Pons (tissue), 1 donor: ENCODE data around the gene RUFY4.
"Not testable (repeated sequence)": the region's sequence is repeated elsewhere in the genome, so short reads cannot be mapped to it uniquely, and the experiment has no call there.

Source experiments
- DNase-seq: peaks from one replicate; pipeline ENCODE4 v3.0.0-alpha.2; 2016; ENCODE audit warnings: low spot score

Gene RUFY4

DNA sequence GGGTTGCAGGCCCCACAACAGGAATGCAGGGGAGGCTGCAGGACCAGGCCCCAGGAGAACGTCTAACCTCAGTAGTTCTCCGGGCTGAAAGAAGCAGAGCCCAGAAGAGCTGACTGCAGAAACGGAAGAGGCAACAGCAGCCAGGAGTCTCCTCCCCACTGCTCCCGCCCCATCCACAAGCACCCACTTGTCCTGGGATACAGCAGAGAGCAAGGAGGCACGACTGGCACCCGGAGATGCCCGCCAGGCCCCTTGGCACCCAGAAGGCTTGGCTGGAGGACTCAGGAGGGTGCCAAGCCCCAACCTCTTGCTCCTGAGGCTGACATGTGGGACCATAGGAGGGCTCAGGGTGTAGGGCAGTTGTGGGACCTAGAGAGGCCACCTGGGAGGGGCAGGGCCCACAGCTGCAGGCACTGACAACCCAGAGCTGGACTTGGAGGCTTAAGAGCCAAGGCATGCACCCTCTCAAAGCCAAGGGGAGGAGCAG lies 37.2 kb upstream of the RUFY4 start:
- no peak for DNase-seq

DNA sequence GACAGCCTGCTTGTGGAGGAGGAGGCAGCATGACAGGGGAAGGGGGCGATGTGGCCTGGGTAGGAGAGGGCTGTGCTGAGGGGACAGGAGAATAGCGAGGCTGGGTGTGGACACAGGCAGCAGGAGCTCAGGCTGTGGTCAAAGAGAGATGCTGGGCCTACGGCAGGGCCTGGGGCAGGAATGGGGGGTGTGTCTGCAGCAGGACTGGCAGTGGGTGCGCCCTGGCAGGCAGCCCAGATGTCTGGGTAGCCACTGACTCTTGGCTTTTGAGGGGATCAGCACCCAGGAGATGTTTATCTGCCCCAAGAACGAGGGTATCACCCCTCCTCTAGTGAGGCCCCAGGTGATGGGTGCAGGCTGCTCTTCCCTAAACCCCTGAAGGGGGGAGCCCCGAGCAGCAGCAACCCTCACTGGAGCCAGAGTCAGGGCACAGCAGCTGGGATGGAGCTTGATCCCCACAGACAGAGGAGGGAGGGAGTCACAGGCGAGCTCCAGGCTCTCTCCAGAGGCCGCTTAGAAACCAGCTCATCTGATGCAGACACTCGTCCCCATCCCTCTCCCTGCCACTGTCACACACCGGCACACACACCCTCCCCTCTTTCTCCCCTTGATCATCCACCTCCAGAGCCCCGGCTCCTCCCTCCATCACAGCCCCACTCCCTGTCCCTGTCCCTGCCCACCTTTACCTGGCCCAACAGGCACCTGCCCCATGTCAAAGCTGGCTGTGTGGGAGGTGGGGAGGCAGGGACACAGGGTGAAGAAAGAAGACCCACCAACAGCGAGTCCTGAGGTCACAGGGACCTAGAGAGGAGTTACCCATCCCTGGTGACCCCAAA lies 36.5 kb upstream of the RUFY4 start:
- no peak for DNase-seq

DNA sequence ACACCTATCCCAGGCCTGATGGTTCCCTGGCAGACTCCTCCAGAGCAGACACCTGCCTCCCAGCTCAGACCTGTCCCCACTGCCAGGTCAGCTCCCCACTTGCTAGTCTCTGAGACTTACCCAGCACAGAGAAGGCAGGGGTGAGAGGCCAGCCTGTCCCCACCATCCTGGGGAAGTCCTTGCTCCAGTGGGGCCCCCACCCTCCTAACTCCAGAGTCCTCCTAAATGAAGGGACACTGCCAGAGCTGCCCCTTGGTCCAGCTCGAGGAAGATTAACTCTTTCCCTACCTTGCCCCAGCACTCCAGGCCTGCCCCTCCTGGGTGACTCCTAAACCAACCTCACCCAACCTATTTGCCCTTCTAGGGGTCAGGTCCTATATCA lies 35.9 kb upstream of the RUFY4 start:
- no peak for DNase-seq

DNA sequence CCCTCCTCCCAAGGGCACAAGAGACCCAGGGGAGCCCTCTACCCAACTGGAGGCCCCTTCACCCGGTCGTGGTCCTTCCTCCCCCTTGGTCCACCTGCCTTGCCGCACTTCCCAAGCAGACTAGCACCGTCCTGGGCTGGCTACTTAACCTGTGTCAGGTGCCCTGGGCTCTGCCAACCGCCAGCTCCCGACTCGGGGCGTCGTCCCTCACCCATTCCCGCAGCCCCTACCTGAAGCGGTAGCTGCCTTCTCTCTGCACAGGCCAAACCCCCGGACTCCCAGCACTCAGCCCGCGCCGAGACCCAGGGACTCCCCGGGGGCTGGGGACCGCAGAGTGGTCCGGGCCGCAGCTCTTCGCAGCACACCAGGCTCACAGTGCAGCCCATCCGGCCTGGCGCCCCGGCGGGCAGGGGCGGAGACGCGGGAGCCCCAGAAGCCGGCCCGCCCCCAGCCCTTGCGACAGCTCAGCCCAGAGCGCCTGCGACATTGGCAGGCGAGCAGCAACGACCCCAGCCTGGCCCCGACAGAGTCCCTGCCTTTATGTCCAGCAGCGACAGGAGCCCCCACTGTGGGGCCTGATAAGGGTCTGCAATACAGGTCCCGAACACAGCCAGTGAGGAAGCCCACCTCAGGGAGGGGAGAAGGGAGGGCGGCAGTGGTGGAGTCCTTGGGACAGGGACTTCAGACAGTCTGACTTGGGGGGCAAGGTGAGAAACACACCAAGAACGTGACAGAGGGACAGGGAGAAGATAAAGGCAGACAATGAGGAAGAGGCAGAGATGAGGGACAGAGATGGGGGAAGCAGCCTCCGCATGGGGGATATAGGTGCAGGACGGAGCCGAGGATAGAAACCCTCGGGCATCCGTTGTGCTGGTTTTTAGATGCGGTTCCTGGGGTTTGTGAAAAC lies 35.2 kb upstream of the RUFY4 start:
- DNase-seq, result no peak

DNA sequence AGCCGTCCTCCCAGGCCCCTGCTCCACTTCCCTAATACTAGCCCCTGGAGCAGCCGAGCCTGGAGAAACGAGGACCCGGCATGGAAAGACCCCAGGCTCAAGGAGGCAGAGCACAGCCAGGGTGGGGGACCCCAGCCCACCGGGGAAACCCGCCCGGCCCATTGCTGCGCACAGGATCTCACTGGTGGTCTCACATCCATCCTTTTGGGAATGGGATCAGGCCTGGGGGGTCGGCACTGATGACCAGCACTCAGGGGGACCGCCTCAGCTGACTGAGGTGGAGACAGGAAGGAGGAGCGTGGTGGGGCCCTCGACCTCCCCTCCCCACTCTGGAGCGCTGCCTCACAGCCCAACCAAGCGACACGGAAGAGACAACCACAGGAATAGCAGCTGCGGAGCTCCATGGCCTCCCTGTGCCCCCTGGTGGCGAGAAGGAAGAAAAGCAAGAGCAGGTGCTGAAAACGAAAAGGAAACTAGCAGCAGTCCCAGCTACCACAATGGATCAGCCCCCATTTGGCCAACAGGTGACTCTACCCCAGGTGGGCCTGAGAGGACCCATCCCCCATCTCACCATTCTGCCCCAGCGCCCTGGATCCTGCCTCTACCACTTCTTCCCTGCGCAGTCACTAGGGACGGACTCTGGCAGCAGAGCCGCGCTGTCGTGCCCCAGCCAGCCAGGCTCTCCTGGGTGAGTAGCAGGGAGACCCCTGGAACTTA lies 34.4 kb upstream of the RUFY4 start:
- peak; percentile 65 for DNase-seq

DNA sequence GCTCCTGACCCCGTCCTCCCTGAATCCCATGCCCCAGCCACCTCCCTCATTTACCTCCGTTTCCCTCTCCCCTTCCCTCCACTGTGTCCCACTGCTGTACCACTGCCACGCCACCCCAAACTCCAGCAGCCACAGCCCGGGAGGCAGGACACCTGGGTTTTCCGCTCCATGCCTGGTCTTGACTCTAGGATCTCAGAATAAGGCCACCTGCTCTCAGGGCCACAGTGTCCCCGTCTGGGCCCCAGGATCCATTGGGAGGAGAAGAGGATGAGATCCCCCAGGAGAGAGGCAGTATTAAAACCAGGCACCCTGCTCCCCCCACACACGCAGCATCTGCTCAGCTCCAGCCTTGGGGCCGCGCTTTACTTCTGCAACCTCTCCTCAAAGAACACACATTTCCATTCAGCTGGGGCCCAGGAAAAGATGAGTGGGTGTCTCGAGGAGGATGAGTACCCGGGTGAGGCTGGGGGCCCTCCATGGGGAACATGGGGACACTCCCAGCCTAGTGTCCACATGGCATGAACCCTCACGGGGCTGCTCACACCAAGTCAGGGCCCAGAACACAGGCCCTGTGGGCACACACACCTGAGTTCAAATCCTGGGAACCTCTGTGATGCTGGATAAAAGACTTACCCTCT lies 33.5 kb upstream of the RUFY4 start:
- DNase-seq, result no peak

DNA sequence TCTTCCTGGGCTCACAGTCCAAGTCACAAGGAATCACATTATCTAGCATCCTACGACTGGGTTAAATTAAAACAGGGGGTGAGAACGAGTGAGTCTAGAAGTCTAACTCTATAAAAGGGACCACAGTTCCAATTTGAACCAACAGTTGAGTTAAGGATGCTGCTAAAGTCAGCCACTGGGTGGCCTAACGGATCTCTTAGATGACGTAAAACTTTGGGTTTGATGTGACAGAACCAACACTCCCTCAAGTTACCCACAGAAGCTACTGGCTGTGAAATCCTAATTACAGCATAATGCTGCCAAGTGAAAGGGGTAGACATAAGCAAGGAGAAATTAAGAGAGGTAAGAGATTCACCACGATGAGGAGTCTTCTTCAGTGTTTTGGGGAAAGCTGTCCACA lies 32.7 kb upstream of the RUFY4 start:
- DNase-seq, result no peak

DNA sequence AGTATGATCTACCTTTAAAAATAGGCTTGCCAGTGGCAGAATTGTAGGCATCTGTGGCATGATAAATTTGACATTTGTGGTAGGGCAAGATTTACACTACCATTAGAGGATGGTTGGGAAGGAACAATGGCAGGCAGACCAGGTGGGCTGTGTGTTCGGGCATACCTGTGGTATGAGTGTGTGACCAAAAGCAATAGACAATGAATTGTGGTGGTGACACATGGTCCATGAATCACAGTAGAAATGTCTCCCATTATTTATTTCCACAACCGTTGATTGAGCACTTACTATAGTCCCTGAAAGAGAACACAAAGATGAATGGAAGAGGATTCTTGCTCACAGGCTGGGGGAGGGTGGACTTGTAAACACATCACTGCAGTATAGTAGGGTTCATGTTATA lies 29.9 kb upstream of the RUFY4 start:
- DNase-seq, result no peak

DNA sequence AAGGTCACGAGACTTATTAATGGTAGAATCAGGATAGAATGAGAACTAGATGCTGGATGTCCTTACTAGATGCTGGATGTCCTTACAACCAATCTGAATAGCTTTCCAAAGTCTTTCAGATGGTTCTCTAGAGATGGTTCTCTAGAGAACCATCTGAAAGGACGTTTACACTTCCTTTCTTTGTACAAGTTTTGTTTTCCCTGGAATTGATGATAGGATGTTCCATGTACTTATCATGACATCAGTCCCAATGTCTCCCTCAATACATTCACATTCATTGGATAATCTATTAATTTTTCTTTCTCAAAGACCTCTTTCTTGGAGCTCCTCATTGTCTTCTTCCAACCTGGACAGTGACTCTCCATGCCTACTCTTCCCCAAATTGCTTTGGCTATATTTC lies 28.2 kb upstream of the RUFY4 start:
- DNase-seq, result no peak

DNA sequence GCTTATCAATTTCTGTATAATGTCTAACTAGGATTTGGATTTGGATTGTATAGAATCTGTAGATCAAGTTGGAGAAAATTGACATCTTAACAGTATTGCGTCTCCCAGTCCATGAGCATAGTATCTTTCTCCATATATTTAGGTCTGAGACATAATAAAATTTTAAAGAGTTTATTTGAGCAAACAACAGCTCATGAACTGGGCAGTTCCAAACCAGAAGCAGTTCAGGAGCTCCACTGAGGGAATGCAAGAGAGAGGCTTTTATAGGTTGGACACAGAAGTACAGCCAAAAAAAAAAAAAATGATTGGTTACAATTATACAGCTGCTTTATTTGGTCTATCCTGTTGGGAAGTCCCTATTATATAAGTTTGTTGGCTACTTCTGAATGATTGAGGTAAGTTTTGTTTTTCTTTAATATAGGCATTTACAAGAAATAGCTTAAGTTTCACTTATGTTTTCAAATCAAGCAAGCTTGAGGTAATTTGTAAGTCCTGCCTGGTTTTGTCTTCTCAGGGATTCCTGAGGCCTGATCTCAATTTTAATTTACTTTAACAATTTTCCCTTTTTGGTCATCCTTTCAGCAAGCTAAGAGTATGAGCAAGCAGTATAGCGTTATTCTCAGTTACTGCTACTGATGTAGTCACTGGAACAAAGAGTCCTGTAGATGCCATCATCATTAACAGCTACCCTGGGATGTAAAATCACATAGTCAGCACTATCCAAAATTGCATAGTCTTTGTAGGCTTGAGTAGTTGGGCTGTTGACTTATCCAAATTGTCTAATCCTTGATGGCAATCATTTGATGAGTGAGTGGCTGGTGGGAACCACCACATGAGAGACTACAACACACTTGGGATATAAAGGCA lies 27.5 kb upstream of the RUFY4 start:
- no peak for DNase-seq

DNA sequence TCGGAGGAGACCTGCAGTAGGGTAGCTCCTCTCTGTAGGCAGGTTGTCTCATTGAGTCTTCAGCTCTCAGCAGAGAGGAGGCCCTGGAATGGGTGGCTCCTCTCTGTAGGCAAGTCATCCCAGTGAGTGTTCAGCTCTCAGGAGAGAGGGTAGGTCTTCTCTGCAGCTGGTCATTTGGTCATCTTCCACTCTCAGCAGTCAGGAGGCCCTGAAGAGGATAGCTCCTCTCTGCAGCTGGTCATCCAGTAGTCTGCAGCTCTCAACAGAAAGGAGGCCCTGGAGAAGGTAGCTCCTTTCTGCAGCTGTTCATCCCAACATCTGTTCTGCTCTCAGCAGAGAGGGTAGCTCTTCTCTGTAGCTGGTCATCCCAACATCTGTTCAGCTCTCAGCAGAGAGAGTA lies 26.0 kb upstream of the RUFY4 start:
- DNase-seq, result no peak

DNA sequence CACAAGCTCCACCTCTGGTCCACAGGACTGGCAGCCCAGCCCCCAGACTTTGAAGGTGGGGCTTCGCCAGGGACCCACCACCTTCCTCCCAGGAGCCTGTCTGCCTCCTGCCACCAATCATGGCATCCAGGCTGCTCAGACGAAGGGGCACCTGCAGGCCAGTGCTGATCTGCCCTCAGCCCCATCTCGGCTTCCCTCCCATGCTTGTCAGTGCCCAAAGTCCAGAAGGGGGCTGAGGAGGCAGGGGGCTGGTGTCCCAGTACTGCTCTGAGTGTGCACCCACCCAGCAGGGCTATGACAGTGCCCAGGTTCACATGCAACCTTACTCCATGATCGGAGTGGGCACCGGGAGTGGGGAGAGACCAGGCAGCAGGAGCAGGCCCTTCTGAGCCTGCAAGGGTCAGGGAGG lies 25.3 kb upstream of the RUFY4 start:
- DNase-seq, result no peak

DNA sequence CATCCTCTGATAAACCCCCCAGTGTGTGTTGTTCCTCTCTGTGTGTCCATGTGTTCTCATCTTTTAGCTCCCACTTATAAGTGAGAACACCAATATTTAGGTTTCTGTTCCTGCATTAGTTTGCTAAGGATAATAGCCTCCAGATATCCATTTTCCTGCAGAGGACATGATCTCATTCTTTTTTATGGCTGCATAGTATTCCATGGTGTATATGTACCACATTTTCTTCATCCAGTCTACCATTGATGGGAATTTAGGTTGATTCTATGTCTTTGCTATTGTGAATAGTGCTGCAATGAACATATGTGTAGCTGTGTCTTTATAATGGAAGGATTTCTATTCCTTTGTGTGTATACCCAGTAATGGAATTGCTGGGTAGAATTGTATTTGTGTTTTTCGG lies 24.5 kb upstream of the RUFY4 start:
- DNase-seq, result not testable (repeated sequence)

DNA sequence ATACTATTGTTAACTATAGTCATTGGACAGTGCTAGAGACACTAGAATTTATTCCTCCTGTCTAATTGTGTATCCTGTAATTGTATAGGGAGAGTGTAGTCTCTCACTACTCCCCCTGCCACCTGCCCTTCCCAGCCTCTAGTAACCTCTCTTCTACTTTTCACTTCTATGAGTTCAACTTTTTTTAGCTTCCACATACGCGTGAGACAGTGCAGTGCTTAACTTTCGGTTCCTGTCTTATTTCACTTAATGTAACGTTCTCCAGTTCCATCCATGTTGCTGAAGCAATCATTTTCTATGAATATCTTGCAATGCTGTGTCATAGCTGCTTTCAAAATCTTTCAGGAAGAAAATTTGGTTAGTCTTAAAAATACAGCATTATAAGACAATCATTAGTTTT lies 22.8 kb upstream of the RUFY4 start:
- peak; percentile 71 for DNase-seq

DNA sequence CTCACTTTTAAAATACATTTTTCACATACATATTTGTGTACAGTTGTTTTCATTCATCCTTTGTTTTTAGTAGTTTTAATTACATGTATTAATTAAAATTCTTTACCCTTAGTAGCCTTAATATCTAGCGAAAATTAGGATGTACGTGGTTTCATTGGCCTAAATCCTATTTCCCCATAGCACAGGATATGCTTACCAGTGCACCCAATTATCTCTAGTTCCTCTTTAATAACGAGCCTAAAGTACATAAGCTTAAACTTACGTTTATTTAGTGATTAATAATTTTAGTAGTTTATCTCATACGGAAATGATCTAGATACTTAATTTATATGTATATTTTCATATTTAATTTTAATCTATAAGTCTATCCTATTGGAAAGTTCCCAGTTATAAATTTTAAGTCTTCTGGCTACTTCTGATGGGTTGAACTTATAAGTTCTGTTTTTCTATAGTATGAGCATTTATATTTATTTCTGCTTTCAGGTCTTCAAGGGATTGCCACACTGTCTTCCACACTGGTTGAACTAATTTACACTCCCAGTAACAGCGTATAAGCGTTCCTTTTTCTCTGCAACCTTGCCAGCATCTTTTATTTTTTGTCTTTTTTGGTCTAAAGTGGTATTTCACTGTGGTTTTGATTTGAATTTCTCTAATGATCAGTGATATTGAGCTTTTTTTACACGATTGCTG lies 21.4 kb upstream of the RUFY4 start:
- peak; percentile 9 for DNase-seq

DNA sequence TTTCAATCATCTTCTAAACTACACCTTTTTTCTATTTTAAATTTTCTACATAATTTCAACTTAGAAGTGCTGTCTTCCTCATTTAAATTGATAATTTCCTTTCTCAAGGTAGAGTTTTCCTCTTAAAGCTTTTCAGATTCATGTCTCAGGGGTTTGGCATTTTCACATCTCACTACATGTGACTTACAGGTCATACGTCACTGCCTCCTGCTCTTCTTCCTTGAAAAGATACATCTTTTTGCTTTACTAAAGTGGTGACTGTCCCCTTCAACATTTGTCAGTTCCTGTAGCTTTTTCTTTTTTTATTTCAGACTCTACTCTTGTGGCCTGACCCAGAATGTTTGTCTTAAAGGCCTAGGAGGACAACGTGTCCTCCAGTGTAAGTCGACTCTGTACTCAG lies 17.1 kb upstream of the RUFY4 start:
- DNase-seq, result no peak

DNA sequence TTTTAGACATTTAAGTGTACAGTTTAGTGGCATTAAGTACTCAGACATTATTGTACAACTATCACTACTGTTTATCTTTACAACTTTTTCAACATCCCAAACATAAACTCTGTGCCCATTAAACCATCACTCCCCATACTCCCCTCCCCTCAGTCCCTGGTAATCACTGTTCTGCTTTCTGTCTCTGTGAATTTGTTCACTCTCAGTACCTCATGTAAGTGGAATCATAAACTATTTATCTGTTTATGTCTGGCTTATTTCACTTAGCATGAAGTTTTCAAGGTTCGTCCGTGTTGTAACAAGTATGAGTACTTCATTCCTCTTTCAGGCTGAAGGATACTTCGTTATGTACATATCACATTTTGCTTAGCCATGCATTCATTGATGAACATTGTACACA lies 9.8 kb upstream of the RUFY4 start:
- no peak for DNase-seq

DNA sequence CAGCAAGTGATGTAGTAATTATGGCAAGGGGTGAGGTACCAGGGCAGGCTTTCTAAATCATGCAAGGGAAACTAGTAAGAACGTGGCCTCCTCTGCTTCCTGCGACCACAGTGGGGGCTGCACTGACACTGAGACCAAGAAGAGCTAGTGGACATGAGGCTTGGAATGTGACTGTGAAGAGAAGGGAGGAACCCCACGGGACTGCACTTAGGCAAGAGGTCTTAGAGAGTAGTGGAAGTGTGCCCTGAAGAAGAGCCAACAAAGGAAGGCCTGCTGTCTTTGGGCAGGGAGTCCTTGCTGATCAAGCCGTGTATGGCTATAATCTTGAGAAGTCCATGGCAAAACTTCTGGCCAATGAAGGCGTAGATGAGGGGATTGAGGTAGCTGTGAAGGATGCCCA lies 8.9 kb upstream of the RUFY4 start:
- DNase-seq, result no peak

DNA sequence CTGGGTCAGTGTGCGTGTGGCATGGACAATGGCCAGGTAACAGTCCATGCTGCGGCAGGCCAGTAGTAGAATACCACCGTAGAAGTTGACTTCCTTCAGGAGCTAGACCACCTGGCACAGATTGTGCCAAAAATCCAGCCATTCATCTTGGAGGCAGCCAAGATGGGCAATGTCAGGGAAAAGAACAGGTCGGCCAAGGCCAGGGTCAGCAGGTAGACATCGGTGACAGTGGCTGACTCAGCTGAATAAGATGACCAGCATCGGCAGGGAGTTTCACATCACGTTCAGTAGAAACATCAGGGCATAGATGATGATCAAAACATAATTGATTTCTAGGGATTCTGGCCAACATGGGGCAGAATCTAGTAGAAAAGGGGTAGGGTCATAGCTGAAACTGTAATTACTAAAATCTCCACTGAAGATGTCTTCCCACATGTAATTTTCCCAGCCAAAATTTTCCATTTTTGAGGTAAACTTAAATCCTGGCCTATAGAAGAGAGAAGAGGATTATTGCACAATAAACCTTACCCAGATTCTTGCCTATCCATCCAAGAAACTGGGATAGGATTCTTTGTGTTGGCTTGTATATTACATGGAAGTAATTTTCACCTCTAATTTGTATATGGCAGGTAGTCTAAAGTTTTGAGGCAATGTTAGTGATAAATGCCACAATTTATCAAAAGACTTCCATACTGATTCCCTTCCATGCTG lies 7.9 kb upstream of the RUFY4 start:
- no peak for DNase-seq

DNA sequence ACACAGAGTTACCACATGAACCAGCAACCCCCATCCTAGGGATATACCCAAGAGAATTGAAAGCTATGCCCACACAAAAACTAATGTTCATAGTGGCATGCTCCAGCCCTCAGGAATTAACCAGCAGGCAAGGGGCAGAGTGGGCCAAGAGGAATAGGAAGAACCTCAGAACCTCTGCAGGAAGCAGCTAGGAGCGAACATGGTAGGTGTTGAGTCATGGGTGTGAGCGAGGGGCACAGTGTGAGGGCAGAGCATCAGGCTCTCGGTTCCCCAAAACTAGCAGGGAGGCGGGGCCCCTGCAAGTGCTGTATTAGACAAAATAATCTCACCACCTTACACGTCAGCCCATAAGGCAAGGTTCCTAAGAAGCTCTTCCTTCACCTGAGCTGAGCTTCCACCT lies 5.6 kb upstream of the RUFY4 start:
- DNase-seq, result no peak
